ENCODE measurements around the gene WLS.
"Not testable (repeated sequence)": the region's sequence is repeated elsewhere in the genome, so short reads cannot be mapped to it uniquely, and the experiment has no call there.

WLS gene

DNA sequence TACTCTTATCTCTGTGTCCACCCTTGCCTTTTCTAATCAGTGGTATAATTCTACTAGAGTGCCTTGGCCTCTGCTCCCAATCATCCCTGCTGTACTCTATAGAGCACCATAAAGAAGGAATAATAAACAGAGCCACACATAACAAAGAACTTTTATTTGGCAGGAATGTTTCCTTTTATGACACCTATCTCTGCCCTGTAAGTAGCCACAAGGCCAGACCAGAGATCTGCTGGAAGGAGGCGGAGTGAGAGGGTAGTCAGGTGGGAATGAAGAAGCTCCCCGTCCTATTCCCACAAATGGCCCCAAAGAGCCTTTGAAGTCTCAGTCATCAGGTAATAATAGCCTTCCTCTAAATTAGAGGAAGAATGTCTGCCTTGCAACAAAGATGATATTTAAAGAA is 32.7 kb downstream of the WLS start:
- DNase-seq (ENCODE audit: low read depth in 2 of 2): no peak

DNA sequence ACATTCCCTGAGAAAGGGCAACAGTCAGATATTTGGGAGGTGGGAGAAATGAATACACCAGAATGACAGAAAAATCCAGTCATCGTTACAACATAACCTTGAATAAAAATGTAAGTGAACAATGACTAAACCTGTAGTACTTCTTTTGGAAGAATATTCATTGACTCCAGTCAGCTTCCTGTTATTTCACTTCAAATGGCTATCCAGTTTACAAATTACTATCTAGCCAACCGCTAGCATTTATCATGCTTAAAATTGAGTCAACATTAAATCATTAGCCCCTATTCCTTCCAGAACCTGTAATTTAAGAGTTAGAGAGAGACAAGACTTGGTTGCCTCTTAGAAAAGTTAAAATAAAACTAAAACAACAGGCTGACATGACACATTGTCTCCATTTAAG is 33.6 kb downstream of the WLS start:
- no peak for DNase-seq (ENCODE audit: low read depth in 2 of 2)

DNA sequence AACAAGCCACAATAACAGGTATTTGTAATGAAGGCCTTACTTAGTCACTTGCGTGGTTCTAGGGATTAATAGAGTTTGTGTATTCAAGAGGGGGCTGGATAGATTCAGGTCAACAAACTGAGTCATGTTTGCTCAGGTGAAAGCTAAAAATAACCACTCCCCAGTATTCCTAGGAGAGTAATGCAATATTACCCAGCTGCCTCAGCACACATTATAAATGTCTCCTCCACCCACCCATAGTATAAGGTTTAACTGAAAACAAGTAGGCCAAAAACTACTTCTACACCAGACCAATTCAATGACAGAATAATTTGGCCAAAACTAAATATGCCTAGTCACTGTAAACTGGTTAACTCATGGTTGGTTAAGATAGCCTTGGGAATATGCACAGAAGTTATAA is 34.4 kb downstream of the WLS start:
- no peak for DNase-seq (ENCODE audit: low read depth in 2 of 2)

DNA sequence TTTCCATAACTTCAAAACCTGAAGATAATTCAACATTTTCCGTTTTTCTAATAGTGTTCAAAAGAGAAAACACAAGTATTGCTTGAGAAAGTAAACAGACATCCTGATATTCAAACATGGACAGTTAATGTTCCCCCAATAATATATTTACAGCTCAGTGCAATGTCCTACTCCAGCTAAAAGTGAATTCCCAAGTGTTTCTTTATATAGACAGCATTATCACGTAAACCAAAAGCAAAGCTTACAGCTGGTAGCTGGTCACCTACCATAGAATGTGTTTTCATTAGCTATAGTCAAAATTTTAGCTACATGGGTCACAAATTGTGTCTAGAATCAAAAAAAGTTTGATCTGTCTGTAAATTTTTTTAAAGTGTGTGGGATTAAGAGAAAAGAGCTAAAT is 34.9 kb downstream of the WLS start:
- DNase-seq (ENCODE audit: low read depth in 2 of 2): no peak

DNA sequence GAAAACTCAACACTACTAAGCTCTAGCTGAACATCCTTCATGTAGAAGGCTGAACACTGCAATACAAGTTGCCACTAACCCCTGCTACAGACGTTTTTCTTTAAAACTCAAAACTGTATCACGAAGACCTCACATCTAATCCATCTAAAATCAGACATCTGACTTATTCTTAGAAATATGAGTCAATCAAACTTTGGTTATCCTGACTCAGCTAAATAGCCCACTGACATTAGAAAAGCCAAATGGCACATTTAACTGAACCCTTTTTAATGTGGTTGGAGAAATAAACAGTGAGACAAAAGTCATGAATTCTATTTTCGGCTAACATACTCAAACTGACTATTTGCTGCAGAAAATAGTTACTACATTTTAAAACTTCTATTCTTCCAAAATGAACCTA is 35.6 kb downstream of the WLS start:
- no peak for DNase-seq (ENCODE audit: low read depth in 2 of 2)

DNA sequence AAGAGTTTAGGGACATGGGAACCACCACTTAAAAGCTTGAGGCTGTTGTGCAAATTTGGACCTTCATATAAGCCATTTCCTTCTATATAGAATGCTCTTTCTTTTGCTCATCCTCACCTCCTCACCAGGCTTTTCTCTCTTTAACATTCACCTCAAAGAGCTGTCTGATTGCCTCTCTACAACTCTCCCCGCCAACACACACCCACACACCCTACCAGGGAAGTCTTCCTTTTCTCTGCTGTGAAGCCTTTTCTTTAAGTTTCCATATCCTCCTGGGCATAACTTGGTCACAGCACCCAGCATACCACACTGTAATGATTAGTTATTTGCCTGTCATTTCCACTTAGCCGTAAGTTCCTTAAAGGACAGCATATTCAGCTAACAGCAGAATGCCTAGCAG is 40.6 kb downstream of the WLS start:
- no peak for DNase-seq (ENCODE audit: low read depth in 2 of 2)

DNA sequence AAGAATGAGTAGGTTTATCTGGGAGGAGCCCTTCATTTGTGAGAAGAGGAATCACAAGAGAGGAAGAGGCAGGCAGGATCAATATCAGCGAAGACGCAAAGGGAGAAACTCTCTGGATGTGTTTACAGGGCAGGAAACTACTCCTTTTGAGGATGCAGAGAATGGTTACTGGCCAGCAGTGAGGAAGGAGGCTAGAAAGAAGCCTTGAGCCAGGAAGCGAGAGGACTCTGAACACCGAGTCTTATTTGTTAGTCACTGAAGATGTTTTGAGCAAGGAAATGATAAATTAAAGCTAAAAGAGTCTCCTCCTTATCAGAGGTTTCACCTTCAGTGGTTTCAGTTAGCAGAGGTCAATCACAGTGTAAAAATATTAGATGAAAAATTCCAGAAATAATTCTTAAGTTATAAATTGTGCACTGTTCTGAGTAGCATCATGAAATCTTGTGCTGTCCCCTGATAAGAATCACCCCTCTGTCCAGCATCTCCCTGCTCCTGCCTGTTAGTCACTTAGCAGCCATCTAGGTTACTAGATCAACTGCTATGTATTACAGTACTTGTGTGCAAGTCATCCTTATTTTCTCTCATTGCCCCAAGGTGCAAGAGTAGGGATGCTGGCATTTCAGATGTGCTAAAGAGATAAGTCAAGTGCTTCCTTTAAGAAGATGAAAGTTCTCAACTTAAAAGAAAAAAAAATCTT is 43.5 kb downstream of the WLS start:
- DNase-seq (ENCODE audit: low read depth in 2 of 2): no peak

DNA sequence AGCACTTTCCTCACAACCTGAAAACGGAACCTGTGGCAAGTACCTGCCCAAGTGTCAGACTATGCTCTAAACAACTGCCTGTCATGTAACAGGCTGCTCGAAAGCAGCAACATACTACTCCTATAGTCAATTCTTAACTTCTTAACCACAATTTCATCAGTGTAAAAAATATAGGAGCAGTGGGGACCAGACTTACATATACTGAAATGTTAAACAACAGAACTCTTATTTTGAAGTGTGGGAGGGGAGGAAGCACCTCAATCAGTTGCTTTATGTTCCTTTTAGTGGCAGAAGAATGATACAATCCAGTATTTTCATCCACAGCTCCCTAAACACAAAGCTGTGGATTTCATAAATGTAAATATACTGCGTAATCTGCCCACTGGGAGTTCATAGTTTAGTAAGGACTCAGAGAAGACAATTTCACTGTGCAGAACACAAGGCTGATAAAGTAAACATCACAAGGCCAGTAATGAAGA is 44.2 kb downstream of the WLS start:
- no peak for DNase-seq (ENCODE audit: low read depth in 2 of 2)

DNA sequence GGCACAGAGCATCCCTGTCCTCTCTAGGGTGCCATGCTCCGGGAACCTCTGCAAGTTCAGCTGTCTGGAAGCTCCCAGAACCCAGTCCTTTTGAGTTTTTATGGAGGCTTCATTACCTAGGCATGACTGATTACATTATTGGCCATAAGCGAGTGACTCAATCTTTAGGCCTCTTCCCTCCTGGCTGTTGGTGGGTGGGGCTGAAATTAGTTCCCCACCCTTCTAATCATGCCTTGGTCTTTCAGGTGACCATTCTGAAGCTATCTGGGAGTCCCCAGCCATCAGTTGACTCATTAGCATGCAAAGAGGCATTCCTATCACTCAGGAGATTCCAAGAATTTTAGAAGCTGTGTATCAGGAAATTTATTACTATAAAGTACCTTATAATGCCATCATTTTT is 46.6 kb downstream of the WLS start:
- no peak for DNase-seq (ENCODE audit: low read depth in 2 of 2)

DNA sequence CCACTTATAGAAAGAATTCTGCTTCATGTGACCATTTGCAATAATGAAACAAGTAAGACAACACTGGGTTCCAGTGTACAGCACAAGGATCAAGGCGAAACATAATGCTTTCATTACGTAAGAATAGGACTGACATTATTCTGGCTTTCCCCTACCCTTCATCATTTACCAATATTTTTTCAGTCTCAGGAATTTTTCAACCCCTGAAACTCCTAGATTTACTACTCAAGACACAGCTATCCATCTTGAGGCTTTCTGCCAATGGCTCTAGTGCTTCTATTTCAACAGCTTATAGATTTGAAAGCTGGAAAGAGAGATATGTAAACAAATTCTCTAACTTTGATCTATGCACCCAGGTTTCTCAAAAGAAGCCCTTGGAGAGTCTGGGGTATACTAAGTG is 48.4 kb downstream of the WLS start:
- no peak for DNase-seq (ENCODE audit: low read depth in 2 of 2)

DNA sequence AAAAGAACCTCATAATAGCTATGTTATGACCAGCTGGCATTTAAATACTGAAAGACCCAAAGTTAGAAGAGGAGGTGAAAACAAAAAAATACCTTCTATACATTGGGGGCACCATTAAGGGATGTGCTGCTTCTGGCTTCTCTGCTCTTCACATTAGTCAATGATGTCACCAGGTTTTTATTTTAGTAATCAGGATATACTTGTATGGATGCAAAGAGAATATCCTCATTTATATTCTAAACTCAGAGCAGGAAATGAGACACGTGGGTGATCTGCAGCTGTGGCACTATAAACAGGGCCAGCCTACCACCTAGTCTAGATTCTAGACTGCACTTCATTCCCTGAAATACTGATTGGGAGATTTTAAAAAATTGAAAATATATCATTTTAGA is 51.2 kb downstream of the WLS start:
- DNase-seq (ENCODE audit: low read depth in 2 of 2): no peak

DNA sequence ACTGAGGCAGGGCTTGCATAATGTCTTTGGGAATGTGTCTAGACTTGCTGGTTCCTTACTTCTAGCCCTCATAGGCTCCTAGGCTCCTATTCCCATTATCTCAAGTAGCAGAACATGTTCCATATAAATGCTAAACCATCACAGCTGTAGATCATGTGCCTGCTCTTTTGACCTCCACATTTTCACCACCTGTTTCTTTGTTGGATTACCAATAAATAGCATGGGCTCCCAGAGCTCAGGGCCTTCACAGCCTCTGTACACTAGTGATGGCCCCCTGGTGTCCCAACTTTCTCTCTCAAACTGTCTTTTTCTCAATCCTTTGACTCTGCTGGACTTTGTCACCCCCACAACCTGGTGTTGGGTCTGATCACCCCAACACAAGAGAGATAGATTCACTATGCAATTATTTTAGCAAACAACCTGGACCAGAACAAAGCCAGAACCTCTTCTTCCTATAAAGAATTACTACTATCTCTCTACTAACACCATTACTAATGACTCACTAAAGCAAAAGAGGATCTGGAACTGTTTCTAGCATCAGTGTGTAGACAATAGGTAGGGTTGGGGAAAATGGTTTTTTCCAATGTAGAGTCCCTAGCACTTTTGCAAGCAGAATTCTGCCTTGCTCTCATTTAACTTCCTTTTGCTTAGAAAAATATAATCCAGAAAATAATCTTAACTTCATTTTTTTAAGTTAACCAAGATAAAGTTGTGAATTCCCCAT is 51.7 kb downstream of the WLS start:
- no peak for DNase-seq (ENCODE audit: low read depth in 2 of 2)

DNA sequence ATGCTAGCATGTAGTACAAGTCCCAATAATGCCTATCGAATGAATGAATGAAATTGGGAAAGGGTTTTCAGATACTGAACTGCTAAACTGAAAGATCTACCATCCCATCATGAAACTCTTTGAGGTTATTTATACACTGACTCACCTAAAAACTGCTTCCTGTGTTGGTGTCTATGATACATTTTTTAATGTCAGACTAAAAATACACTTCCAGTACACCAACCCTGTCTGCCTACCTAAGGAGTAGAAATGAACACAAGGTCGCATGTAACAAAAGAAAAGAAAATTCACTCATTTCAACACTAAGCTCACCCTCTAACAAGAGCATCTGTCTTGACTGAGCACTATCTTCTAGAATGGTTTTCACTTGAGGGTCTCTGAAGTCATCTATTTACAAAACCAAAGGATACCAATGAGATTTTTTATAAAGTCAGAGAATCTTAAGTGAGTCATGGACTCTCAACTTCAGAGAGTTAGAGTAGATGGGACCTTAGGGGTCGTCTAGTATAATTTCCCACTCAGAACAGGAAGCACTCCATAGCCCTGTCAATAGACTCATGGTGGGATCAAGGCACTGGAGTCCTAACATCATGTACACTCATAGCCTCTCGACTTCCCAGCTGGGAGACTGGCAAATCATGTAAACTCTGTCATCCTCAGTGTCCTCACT is 53.4 kb downstream of the WLS start:
- no peak for DNase-seq (ENCODE audit: low read depth in 2 of 2)

DNA sequence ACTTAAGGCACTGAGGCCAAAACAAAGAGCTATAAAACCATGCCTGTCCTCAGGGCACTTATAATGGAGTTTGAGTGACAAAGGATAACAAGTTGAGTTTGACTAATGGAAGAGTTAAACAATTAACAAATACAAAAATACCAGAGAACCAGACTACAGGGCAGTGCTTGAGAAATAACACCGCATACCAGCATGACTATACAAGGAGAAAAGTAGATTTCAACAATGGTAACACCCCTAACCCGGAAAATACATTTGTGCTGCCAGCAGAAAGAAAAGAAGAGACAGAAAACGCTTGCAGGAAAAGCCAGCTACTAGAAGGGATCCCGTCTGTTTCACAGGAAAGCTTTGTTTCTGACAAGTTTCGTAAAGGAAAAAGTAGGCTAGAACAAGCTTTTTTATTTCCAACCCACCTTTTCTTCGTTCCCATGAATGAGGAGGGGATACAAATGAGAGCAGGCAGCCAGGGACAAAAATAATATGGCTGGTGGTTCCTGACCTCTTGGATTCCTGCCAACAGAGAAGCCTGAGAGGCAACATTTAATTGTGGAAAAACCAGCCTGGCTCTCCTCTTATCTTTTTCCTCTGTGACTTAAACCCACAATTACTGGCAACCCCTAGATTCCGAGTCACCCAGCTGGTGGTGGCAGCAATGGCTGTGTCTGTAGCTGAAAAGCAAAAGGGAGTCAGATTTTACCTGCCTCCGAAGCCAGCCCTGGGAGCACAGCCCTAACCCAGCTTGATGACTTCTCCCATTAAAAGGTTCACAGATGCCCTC is 56.5 kb downstream of the WLS start:
- no peak for DNase-seq (ENCODE audit: low read depth in 2 of 2)

DNA sequence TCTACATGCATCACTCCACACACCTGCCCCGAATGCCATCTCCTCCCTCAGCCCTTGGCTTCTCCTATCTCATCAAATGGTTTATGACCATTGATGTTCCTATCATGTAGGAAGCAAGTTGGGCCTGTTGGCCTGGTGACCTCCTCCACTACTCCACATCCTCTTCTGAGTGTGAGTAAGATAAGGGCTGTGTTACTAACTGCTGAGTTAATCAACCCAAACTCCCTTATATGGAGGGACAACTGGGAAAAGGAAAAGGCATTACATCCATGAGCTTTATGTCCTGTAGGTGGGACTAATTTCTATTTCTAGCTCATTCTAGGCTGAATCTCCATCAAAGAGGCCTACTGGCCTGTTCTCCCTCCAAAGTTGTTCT is 57.6 kb downstream of the WLS start:
- no peak for DNase-seq (ENCODE audit: low read depth in 2 of 2)

DNA sequence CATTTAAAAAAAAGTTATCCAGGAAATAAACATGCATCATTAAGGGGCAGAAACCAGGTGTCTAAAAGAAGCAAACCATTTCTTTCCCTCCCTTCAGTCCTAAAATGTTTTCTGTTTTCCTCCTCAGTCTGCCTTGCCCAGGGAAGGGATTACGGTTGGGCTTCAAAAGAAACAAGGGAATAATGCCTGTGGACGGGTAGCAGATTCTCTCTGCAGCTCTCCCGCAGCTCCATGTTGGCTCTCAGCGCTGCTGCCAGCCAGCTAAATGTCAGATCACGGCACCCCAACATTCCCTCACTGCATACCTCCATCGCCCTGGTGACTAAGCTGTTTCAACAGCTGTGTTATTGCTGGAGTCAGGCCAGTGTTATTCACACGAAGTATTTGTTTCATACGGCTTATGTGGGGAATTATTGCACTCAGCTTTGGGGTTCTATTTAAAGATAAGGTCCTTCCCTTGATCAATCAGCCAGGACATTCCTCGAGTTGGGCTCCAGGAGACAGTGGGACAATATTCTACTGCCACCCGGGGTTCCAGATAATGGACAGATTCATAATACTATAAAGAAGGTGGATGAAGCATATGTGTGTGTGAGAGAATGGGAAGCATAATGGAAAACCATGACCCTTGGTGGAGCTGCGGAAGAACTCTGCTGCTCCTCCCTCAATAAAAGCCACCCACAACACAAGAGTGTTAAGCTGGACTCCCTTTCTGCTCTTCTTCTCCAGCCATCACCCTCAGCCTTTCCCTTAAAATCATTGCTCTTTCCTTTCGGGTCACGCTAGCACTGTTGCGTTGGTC is 58.2 kb downstream of the WLS start:
- no peak for DNase-seq (ENCODE audit: low read depth in 2 of 2)

DNA sequence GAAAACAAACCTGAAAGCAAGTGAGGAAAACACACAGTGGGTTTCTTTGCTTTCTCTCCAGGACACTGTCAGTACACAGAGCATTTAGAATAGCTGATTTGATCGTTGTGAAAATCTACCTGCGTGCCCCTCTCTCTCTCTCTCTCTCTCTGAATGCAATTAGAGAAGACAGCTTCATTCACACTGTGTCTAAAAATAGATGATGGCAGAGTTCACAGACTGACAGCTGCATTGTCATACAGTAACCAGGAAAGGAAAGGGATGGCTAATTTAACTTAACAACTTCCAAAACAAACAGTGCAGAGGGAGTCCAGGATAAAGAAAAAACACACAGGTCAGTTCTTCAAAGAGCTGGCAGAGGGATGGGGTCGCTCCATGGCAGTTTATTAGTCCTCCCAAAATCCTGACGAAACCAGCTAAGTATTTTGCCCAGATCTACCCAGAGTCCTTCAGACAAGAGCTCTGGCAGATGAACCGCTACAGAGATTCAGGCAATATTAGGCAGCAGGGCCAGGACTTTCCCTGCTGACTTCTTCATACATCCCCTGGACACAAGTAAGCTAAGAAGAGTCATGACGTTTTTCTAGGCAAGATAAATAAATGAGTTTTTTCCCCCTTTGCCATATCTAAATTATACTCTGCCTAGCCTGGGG is 58.9 kb downstream of the WLS start:
- no peak for DNase-seq (ENCODE audit: low read depth in 2 of 2)

DNA sequence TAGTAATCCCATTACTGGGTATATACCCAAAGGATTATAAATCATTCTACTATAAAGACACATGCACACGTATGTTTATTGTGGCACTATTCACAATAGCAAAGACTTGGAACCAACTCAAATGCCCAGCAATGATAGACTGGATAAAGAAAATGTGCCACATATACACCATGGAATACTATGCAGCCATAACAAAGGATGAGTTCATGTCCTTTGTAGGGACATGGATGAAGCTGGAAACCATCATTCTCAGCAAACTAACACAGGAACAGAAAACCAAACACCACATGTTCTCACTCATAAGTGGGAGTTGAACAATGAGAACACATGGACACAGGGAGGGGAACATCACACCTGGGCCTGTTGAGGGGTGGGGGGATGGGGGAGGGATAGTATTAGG is 60.5 kb downstream of the WLS start:
- DNase-seq (ENCODE audit: low read depth in 2 of 2): not testable (repeated sequence)

DNA sequence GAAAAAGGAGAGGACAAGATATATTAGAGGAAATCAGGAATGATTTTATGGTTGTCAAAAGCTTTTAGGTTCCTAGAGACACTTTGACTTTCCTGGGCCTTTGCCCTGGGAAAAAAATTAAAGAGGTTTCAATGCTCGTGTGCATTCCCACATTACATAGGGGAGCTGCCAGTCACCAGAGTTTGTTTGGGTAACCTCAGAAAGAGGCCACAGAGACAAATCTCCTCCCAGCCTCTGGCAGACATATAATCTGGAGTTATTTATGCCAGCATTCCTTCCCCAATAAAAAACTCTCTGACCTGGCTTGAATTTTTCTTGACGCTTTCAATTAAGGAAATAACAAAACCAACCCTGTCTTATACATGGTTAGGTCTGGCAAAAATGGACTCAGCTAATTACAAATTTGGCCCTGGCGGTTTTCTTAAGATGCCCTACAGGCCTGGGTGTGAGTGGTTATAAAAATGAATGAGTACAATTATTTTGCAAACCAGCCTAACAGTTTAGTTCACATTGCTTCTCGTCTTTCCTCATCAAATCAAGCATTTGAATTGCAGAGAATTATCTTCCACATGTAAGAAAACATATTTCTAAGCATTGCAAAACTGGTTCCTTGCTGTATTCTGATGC is 63.7 kb downstream of the WLS start:
- no peak for DNase-seq (ENCODE audit: low read depth in 2 of 2)

DNA sequence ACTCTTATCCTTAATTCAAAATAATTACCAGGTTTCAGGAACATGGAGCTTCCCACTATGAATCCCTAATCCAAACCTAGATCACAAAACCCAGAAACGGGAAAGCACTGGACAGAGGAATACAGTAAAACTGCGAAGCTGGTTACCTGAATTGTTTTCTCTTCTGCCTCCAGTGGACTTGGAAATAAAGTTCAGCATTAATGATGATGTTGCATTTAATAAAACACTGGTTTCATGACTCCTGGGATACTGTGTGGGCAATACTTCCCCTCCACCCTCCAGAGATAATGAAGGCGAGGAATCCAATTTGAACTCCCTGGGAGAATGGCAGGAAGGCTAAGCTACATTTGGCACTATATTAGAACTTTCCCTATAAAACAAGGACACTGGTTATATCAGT is 65.1 kb downstream of the WLS start:
- DNase-seq (ENCODE audit: low read depth in 2 of 2): no peak

DNA sequence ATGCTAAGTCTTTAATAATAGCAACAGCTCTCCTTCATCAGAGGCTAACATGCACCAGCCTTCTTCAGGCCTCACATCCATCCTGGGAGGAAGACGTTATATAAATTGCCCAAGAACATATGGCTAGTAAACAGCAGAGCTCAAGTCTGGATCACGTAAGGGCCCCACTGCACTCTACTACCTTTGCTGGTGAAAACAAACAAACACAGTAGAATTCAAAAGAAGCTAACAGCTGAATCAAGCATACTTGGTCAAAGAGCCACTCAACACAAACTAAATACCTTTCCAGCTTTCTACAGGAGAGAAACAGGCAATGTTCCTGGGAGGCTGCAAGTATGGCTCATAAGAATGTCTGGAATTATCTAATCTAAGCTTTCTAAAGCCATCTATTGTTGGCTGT is 66.0 kb downstream of the WLS start:
- no peak for DNase-seq (ENCODE audit: low read depth in 2 of 2)

Measured in stimulated activated CD4-positive, alpha-beta T cell treated with anti-CD3 and anti-CD28 coated beads, Interleukin-15, amount 100 ng/mL, for 48 hours (primary cell).